GM21717 (cell line): ENCODE measurements around the gene CACNA1I.

Experiments used
- ATAC-seq: cut with Tn5 transposase; IDR thresholded peaks from one replicate; pipeline ENCODE4 v1.9.1; 2021; ENCODE audit warnings: mild to moderate bottlenecking, moderate library complexity; ENCODE audit not compliant: unreplicated experiment

The CACNA1I gene

DNA sequence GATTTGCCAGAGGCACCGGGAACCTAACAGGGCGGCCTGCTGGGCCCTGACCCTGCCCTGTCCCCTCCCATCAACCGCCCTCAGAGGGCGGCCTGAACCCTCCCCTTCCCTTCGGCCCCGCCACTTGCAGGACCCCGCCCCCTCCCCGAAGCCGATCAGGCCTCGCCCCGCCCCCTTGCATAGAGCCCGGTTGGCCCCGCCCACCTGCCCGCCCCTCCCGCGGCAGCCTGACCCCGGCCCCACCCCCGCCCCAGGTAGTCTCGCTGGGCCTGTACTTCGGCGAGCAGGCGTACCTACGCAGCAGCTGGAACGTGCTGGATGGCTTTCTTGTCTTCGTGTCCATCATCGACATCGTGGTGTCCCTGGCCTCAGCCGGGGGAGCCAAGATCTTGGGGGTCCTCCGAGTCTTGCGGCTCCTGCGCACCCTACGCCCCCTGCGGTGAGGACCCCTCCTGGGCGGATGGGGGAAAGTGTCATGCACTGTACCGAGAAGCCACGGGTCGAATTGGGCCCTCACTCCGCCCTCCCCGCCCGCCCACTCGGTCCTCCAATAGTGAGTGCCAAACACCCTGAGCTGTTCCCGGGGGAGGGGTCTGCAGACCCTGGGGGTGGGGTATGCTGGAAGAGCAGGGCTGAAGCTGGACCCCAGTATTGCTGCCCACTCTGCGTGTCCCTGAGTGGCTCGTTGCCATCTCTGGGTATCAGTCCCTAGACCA, 94.1 kb downstream of the CACNA1I start:
- no peak for ATAC-seq

DNA sequence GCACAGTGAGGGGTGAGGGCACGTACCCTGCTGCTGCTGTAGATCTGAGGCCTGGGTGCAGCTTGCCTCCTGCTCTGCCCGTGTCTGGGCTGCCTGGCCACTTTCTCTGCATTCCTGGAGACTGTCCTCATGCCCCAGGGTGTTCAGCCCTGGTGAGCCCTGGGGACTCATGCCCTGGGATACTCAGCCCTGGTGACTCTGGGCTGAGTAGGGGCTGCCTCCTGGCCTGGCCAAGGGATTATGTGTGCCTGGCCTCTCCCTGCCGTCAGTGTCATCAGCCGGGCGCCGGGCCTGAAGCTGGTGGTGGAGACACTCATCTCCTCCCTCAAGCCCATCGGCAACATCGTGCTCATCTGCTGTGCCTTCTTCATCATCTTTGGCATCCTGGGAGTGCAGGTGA, 94.7 kb downstream of the CACNA1I start:
- ATAC-seq: no peak

DNA sequence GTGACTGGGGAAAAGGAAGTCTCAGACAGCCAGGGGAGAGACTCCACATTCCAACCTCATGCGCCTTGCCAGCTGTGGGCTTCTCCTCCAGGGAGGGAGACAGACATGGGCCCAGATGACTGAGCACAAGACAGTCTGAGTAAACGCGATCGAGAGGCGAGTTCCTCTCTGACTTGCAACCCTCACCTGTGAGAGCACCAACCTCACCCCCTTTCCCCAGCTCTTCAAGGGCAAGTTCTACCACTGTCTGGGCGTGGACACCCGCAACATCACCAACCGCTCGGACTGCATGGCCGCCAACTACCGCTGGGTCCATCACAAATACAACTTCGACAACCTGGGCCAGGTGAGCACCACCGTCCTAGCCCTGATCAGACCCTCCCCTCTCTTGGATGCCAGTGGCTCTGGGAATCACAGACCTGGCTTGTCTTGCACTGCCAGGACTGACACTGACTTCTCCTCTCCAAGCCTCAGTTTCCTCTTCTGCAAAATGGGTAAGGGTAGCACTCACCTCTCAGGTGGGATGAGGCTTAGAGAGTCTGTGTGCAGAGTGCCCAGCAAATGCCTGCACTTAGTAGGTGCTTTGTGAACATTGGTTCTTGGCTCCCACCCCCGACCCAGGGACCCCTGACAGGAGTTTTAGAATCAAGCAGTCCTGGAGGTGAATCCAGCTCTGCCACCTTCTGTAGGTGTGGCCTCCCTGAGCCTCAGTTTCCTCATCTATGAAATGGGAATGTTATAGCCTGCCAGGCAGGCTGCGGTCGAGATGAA, 95.3 kb downstream of the CACNA1I start:
- ATAC-seq: no peak

DNA sequence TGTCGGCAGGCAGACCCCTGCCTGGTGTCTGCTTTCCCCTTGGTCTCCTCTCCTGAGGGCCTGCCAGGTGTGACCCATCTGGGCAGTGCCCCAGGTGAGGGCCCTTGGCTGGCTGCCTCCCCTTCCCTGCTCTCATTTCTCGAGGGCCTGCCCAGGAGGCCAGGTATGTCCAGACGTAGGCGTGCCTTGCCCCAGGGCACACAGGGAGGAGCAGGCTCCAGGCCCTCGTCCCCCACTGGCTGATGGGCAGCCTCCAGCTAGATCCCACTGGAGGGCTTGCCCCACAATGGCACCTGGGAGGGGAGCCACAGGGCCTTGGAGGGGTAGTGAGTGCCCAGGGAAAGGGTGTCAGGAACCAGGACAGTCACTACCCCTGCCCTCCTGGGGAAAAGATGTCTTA, 95.9 kb downstream of the CACNA1I start:
- ATAC-seq: no peak

DNA sequence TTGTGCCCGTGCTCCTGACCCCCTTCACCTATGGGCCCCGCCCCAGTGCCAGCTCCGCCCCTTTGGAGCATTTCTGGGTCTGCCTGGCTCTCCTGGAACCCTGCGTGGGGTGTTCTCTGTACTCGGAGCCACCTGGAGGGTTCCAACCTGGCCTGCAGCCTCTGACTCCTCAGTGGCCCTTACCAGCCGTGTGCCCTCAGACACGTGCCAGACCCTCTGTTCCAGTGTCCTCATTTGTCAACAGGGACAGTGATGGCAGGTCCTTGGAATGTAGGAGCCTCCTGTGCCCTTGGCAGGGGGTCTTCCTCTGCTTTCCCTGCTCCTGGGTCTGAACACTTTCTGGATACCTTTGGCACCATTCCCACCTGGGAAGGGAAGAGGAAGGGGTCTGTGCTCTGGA, 96.4 kb downstream of the CACNA1I start:
- no peak for ATAC-seq

DNA sequence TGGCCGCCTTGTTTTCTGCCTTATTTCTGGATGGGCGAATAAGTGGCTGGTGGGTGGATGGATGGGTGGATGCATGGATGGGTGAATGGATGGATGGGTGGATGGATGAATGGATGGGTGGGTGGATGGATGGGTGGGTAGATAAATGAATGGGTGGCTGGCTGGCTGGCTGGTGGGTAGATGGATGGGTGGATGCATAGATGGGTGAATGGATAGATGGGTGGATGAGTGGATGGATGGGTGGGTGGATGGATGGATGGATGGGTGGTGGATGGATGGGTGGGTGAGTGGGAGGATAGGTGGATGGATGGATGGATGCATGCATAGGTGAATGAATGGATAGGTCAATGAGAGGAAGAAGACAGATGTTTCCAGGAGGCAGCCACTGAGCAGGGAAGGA, 98.9 kb downstream of the CACNA1I start:
- no peak for ATAC-seq

DNA sequence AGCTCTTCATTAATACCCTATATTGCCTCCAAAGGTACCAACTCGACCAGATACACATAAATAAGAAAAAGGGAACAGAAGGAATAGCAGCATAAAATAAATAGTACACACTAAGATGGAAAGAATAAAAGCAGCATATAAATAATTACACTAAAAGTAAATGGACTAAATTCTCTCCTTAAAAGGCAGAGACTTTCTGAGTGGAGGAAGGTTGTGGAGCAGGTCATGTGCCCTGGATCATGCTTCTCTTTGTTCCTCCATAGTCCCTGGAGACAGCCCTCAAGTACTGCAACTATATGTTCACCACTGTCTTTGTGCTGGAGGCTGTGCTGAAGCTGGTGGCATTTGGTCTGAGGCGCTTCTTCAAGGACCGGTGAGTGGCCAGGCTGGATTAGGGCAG, 101.4 kb downstream of the CACNA1I start:
- no peak for ATAC-seq

DNA sequence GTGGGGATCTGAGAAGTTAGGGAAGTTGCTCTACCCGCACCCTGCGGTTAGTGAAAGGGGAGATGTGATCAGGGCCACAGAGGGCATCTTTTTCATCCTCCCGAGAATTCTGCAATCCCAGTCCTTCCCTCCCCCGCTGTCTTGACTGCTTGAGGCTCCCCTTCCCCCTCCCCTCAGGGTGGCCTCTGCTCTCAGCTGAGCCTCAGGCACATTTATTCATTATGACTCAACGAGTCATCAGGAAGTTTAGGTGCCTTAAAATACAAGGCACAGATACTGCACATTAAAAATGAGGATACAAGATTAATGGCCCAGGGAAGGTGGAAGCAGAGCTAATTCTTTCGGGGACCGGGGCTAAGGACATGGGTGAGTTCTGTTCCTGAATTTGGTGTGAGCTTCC, 104.0 kb downstream of the CACNA1I start:
- no peak for ATAC-seq

DNA sequence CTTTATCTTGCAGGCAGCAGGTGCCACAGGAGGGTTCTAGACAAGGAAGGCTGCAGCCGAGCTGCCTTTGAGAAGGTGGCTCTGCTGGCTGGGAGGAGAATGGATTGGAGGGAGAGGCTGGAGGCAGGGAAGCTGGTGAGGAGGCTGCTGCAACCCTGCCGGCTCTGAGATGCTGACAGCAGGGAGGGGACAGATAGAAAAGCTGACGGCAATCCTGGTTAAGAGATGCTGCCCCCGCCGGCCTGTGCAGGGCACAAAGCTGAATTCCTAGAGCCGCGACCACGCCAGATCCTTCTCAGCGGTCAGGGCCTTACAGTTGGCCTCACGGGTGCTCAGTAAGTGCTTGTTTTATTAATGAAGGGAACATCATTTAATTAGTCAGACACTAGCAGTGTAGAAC, 105.4 kb downstream of the CACNA1I start:
- ATAC-seq: no peak

DNA sequence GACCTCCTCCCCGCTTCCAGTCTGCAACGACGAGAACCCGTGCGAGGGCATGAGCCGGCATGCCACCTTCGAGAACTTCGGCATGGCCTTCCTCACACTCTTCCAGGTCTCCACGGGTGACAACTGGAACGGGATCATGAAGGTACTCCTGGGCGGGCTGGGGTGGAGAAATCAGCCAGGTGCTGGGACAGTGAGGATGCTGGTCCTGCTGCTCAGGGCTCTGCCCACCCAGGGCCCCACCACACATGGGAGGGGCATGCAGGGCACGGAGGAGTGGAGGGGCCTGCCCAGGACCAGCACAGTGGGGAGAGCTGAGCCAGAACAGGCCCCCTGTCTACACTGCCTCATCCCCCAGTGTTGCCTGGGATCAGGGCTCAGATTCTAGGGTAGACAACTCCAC, 107.4 kb downstream of the CACNA1I start:
- ATAC-seq: no peak

DNA sequence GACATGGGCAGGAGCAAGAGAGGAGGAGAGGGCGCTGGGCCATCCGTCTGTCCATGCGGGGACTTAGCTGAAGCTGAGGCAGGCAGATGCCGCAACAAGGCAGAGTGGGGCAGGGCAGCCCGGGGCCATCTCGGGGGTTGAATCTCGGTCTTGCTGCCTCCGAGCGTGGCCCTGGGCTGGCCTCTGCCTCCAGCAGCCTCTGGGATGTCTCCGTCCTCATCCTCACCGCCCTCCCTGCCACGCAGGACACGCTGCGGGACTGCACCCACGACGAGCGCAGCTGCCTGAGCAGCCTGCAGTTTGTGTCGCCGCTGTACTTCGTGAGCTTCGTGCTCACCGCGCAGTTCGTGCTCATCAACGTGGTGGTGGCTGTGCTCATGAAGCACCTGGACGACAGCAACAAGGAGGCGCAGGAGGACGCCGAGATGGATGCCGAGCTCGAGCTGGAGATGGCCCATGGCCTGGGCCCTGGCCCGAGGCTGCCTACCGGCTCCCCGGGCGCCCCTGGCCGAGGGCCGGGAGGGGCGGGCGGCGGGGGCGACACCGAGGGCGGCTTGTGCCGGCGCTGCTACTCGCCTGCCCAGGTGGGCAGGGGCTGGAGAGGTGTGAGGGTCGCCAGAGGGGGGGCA, 108.4 kb downstream of the CACNA1I start:
- no peak for ATAC-seq

DNA sequence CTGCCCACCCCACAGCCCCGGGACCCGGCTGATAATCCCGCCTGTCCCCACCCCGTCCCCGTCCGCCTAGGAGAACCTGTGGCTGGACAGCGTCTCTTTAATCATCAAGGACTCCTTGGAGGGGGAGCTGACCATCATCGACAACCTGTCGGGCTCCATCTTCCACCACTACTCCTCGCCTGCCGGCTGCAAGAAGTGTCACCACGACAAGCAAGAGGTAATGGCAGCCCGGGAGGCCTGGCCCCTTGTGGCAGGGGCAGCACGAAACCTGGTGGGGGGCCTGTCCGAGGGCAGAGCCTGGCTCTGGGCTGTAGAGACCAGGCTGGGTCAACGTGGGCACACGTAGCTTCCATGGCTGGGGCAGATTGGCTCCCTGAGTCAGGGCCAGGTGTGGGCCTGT, 109.1 kb downstream of the CACNA1I start:
- no peak for ATAC-seq

DNA sequence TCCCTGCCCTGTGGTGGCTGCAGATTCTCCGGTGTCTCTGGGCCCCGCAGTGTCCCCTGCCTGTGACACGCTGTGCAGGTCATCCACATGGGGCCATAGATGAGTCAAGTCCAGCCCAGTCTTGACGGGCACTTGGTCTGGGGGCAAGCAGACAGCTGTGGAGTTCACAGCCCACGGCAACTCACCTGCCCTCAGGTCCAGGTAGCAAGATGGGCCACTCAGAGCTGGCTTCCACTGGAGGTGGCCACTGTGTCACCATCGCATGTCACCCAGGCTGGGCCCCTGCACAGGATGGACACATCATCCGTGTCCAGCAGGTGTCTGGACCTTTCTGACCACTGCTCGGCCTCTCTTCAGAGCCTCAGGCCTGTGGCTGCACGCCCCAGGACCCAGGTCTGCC, 109.9 kb downstream of the CACNA1I start:
- ATAC-seq: no peak

DNA sequence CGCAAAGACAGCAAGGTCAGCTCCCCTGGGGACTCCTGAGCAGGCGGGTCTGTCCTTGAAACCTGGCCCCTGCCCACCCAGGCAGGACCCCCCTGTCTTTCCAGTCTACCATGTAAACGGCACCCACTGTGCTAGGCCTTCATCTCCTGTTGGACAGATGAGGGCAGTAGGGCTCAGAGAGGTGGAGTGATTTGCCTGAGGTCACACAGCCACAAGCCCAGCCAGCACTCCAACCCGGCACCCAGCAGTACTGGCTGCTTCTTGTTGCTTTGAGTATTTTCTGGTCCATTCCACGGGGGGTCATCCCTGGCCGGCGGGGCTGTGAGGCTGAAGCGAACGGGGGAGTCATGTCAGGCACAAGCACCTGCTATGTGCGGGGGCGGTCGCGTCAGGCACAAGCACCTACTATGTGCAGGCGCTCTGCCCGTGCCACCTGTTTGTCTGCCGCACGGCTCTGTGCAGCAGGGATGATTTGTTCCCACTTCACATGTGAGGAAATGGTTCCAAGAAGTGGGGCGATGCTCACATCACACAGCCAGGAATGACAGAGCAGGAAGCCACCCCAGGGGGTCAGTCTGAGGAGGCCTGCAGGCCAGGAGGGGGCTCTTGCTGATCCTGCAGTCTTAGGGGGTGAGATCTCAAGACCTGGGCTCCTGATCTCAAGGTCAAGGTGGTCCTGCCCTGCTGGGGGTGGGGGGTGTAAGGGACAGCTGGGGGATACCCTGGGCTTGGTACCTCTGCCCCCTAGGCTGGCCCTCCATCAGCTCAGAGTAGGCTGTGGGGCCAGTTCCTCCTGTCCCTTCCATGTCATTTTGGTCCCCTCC, 110.7 kb downstream of the CACNA1I start:
- ATAC-seq: no peak

DNA sequence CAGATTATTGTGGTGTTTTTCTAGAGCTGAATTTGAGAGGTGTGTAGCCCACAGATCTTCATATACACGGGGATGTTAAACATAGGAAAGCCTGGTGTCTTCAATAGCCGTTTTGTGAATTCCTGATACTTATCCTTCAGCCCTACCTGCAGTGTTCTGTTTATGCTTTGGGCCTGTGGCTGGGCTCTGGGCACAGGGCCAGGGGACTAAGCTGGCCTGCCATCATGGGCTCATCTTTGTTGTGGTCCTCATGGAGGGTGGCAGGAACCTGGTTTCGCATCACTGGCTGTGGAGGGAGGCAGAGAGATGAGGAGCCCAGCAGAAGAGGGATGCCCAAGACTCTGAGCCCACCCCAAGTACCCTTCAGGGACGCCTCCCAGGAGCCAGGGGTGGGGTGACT, 112.4 kb downstream of the CACNA1I start:
- ATAC-seq: no peak

DNA sequence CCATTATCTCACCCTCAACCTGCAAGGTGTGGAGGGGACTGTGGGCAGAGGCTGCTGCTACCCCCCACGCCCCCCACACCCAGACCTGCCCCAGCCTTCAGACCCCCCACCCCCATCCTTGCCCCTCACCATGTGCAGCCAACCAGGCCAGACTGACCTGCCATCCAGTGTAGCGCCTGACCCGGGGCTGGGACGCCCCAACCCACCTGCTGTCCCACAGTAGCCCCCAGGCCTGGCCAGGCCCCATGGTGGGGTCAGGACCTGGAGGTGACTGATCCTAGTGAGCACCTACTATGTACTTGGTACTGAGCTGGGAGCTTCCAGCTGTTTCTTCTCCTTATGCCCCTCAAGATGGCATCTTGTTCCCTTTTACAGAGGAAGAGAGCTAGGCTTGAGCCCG, 113.1 kb downstream of the CACNA1I start:
- ATAC-seq: no peak

DNA sequence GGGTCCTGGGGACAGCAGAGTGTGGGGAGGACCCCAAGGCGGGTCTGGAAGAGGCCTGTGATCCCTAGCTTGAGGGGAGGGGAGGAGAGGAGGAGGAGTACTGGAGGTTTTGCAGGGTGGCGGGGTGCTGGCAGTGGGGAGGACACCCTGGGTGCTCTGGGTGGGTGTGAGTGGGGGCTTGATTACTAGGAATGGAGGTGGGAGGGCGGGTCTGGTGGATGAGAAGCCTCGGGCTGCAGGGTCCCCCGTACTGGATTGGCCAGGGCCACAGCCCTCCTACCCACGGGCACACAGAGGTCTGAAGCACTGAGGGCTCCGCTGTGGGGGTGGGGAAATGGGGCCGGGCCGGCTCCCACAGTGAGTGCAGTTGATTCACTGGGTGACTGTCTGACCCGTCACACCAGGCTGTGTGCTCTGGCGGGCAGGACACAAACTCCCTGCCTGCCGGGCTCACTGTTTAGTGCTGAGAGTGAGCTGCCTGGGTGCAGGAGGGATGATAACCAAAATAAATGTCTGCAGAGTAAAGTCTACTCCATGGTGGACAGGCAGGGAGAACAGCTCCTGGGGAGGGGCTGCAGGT, 114.2 kb downstream of the CACNA1I start:
- ATAC-seq: no peak

DNA sequence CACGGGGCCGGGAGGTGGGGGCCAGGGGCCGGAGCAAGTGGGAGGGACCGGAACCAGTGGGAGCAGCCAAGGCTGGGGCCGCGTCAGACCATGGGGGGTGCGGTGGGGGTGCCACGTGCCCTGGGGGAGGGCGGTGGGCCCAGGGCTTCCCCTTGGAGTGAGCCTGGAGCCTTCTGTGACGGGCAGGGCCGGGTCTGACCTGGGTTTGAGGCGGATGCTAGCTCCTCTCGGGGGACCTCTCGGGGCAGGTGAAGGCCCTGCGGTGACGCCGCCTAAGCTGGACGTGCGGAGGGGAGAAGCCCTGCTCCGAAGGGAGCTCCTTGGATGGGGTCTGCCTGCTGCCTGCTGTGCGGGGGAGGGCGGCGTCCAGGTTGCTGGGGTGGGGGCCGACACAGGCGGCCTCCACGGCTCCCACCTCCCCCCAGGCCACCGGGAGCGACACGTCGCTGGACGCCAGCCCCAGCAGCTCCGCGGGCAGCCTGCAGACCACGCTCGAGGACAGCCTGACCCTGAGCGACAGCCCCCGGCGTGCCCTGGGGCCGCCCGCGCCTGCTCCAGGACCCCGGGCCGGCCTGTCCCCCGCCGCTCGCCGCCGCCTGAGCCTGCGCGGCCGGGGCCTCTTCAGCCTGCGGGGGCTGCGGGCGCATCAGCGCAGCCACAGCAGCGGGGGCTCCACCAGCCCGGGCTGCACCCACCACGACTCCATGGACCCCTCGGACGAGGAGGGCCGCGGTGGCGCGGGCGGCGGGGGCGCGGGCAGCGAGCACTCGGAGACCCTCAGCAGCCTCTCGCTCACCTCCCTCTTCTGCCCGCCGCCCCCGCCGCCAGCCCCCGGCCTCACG, 115.0 kb downstream of the CACNA1I start:
- ATAC-seq: no peak

DNA sequence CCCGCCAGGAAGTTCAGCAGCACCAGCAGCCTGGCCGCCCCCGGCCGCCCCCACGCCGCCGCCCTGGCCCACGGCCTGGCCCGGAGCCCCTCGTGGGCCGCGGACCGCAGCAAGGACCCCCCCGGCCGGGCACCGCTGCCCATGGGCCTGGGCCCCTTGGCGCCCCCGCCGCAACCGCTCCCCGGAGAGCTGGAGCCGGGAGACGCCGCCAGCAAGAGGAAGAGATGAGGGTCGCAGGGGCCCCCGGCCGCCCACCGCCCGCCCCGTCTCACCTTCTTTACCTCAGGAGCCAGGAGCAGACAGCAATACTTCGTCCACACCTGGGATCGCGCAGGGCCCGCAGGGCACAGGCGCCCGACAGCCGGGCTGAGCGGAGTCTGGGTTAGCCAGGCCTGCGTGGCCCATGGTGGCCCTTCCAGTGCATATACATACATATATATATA, 115.6 kb downstream of the CACNA1I start:
- ATAC-seq: no peak
